HepG2 (cell line): ENCODE measurements around the gene PLEKHN1. TPM values are rescaled to one million over a fixed set of nuclear protein-coding genes. Genes with fewer than 3 reads are reported as not detected.
A peak's percentile ranks its signal among the peaks of the same experiment; 100 is the strongest.

Source experiments
- GATAD1 ChIP-seq: IDR thresholded peaks from 2 replicates; pipeline ENCODE4 v1.6.1; 2016; ENCODE audit warnings: missing genetic modification reagents, missing compliant biosample characterization
- HNF4A ChIP-seq: sonication (generic); formaldehyde crosslinking; IDR thresholded peaks from 2 replicates; pipeline ENCODE4 v1.4.0; 2020; ENCODE audit warnings: missing genetic modification reagents
- IRF9 ChIP-seq: sonication (generic); formaldehyde crosslinking; IDR thresholded peaks from 2 replicates; pipeline ENCODE4 v1.8.0; 2022; ENCODE audit warnings: missing genetic modification reagents, mild to moderate bottlenecking, borderline replicate concordance
- MIER3 ChIP-seq: IDR thresholded peaks from 2 replicates; pipeline ENCODE4 v1.6.1; 2016; ENCODE audit warnings: missing compliant biosample characterization, borderline replicate concordance
- RXRB ChIP-seq: IDR thresholded peaks from 2 replicates; pipeline ENCODE4 v1.6.1; 2016; ENCODE audit warnings: borderline replicate concordance, missing genetic modification reagents, missing compliant biosample characterization
- SKIL ChIP-seq: sonication (generic); formaldehyde crosslinking; IDR thresholded peaks from 2 replicates; pipeline ENCODE4 v1.8.0; 2022; ENCODE audit warnings: missing genetic modification reagents, mild to moderate bottlenecking, moderate library complexity, borderline replicate concordance
- SP5 ChIP-seq: IDR thresholded peaks from 2 replicates; pipeline ENCODE4 v1.6.1; 2016; ENCODE audit warnings: low read depth, borderline replicate concordance
- UBTF ChIP-seq: sonication (generic); formaldehyde crosslinking; IDR thresholded peaks from 2 replicates; pipeline ENCODE4 v1.4.0; 2020; ENCODE audit warnings: mild to moderate bottlenecking, missing genetic modification reagents
- ZNF766 ChIP-seq: sonication (generic); formaldehyde crosslinking; IDR thresholded peaks from 2 replicates; pipeline ENCODE4 v1.5.0; 2020; ENCODE audit warnings: missing genetic modification reagents, borderline replicate concordance
- polyA plus RNA-seq, 8 experiments: library from polyadenylated mRNA; depleted of rRNA in 3 of 8; stranded (reverse) in 7 of 8; unstranded in 1 of 8; fragments of >200 nt; fragmentation: Illumina TruSeq in 4 of 8; extraction: Trizol in 4 of 8; gene quantifications; 2 replicates each; pipeline versions ENCODE4 v1.2.1 to v1.2.3, GENCODE V29; 2011 to 2016; ENCODE audit warnings: low read depth in 4 of 8, missing spikeins in 1 of 8, mixed read lengths in 1 of 8; ENCODE audit not compliant: insufficient read depth in 1 of 8
- total RNA-seq, 5 experiments: library from RNA; depleted of rRNA; stranded (reverse); fragments of >200 nt; fragmentation: Illumina TruSeq; extraction: Trizol; gene quantifications; 2 replicates each; pipeline ENCODE4 v1.2.3, GENCODE V29; 2016; ENCODE audit warnings: low read depth in 1 of 5
- TF ChIP-seq, protein P1 (sequence below): sonication (generic); formaldehyde crosslinking; IDR thresholded peaks from 2 replicates; pipeline ENCODE4 v1.5.1; 2020; ENCODE audit warnings: missing genetic modification reagents, mild to moderate bottlenecking, borderline replicate concordance
- TF ChIP-seq, protein P2 (sequence below): sonication (generic); formaldehyde crosslinking; IDR thresholded peaks from 2 replicates; pipeline ENCODE4 v1.5.1; 2020; ENCODE audit warnings: mild to moderate bottlenecking, missing genetic modification reagents, moderate library complexity
- TF ChIP-seq, protein P3 (sequence below): sonication (generic); formaldehyde crosslinking; IDR thresholded peaks from 2 replicates; pipeline ENCODE4 v1.4.0; 2020; ENCODE audit warnings: missing genetic modification reagents, borderline replicate concordance

The PLEKHN1 gene
- total and polyA plus RNA-seq, 2 of the 13 experiments (the other 11 are each of a cell fraction or from before 2014, with no cell fraction given), result 0.42 to 0.58 TPM

GRCh38 chr1:1004780-1005697 lies 38.8 kb downstream of the PLEKHN1 start (continued):
- TF ChIP-seq, protein P1, sequence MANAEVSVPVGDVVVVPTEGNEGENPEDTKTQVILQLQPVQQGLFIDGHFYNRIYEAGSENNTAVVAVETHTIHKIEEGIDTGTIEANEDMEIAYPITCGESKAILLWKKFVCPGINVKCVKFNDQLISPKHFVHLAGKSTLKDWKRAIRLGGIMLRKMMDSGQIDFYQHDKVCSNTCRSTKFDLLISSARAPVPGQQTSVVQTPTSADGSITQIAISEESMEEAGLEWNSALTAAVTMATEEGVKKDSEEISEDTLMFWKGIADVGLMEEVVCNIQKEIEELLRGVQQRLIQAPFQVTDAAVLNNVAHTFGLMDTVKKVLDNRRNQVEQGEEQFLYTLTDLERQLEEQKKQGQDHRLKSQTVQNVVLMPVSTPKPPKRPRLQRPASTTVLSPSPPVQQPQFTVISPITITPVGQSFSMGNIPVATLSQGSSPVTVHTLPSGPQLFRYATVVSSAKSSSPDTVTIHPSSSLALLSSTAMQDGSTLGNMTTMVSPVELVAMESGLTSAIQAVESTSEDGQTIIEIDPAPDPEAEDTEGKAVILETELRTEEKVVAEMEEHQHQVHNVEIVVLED, result 0 out of 2 replicates have a peak, but pooled peaks have one; percentile 37
- TF ChIP-seq GATAD1 (CRISPR knock-in tag) (peak; percentile 25; the same call in 1 of the 2 replicates), RXRB (peak; percentile 41), ZNF766 (CRISPR knock-in tag) (no peak), UBTF (peak; percentile 79; the same call in 1 of the 2 replicates), IRF9 (CRISPR knock-in tag) (peak; percentile 33; the same call in 1 of the 2 replicates), MIER3 (no peak), HNF4A (CRISPR knock-in tag) (peak; percentile 50; the same call in 1 of the 2 replicates), SKIL (CRISPR knock-in tag) (peak; percentile 66; the same call in 1 of the 2 replicates), SP5 (0 out of 2 replicates have a peak, but pooled peaks have one; percentile 26)
- TF ChIP-seq, protein P2, sequence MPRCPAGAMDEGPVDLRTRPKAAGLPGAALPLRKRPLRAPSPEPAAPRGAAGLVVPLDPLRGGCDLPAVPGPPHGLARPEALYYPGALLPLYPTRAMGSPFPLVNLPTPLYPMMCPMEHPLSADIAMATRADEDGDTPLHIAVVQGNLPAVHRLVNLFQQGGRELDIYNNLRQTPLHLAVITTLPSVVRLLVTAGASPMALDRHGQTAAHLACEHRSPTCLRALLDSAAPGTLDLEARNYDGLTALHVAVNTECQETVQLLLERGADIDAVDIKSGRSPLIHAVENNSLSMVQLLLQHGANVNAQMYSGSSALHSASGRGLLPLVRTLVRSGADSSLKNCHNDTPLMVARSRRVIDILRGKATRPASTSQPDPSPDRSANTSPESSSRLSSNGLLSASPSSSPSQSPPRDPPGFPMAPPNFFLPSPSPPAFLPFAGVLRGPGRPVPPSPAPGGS (CRISPR knock-in tag), result peak; percentile 44; the same call in 1 of the 2 replicates
- TF ChIP-seq, protein P3, sequence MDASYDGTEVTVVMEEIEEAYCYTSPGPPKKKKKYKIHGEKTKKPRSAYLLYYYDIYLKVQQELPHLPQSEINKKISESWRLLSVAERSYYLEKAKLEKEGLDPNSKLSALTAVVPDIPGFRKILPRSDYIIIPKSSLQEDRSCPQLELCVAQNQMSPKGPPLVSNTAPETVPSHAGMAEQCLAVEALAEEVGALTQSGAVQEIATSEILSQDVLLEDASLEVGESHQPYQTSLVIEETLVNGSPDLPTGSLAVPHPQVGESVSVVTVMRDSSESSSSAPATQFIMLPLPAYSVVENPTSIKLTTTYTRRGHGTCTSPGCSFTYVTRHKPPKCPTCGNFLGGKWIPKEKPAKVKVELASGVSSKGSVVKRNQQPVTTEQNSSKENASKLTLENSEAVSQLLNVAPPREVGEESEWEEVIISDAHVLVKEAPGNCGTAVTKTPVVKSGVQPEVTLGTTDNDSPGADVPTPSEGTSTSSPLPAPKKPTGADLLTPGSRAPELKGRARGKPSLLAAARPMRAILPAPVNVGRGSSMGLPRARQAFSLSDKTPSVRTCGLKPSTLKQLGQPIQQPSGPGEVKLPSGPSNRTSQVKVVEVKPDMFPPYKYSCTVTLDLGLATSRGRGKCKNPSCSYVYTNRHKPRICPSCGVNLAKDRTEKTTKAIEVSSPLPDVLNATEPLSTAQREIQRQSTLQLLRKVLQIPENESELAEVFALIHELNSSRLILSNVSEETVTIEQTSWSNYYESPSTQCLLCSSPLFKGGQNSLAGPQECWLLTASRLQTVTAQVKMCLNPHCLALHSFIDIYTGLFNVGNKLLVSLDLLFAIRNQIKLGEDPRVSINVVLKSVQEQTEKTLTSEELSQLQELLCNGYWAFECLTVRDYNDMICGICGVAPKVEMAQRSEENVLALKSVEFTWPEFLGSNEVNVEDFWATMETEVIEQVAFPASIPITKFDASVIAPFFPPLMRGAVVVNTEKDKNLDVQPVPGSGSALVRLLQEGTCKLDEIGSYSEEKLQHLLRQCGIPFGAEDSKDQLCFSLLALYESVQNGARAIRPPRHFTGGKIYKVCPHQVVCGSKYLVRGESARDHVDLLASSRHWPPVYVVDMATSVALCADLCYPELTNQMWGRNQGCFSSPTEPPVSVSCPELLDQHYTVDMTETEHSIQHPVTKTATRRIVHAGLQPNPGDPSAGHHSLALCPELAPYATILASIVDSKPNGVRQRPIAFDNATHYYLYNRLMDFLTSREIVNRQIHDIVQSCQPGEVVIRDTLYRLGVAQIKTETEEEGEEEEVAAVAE, result no peak
